Renal cortical epithelial cell (primary cell): ENCODE data around the gene SNED1. TPM values are rescaled to one million over a fixed set of nuclear protein-coding genes. Genes with fewer than 3 reads are reported as not detected.
A peak's percentile ranks its signal among the peaks of the same experiment; 100 is the strongest.
"Not testable (repeated sequence)": the region's sequence is repeated elsewhere in the genome, so short reads cannot be mapped to it uniquely, and the experiment has no call there.

ENCODE experiments used
- DNase-seq: peaks from one replicate; pipeline ENCODE4 v3.0.0-alpha.2; 2011; ENCODE audit warnings: low read depth
- total RNA-seq: library from RNA; depleted of rRNA; stranded (reverse); fragments of >200 nt; gene quantifications from 2 replicates; pipeline ENCODE4 v1.2.3, GENCODE V29; 2014

Gene SNED1
- total RNA-seq, 1 donor from 2014 or later, result 4.2 TPM

- no peak for DNase-seq
Measured at GRCh38 chr2:241084856-241085444, 86.5 kb downstream of the SNED1 start.

- DNase-seq, result no peak
Measured at GRCh38 chr2:241087420-241088268, 89.2 kb downstream of the SNED1 start.

GRCh38 chr2:241088376-241088775 lies 90.0 kb downstream of the SNED1 start:
- no peak for DNase-seq

GRCh38 chr2:241088791-241089732 lies 90.6 kb downstream of the SNED1 start:
- no peak for DNase-seq

GRCh38 chr2:241091201-241091600 lies 92.8 kb downstream of the SNED1 start:
- no peak for DNase-seq

- no peak for DNase-seq
Measured at GRCh38 chr2:241091734-241092445, 93.5 kb downstream of the SNED1 start.

GRCh38 chr2:241092677-241093076 lies 94.3 kb downstream of the SNED1 start:
- DNase-seq, result no peak

- DNase-seq, result not testable (repeated sequence)
Measured at GRCh38 chr2:241093133-241093781, 94.8 kb downstream of the SNED1 start.

GRCh38 chr2:241094172-241094571 lies 95.8 kb downstream of the SNED1 start:
- no peak for DNase-seq

- DNase-seq, result no peak
Measured at GRCh38 chr2:241094924-241095420, 96.6 kb downstream of the SNED1 start.

GRCh38 chr2:241095594-241096290 lies 97.3 kb downstream of the SNED1 start:
- no peak for DNase-seq

- DNase-seq, result no peak
Measured at GRCh38 chr2:241096979-241097378, 98.6 kb downstream of the SNED1 start.

- DNase-seq, result no peak
Measured at GRCh38 chr2:241099246-241099645, 100.8 kb downstream of the SNED1 start.

GRCh38 chr2:241102239-241102803 lies 103.9 kb downstream of the SNED1 start, which contains the start of gene MTERF4:
MTERF4 (minus strand) TSS chr2:241102287; CDS start chr2:241102273, 14 bp downstream.
- DNase-seq, result peak; percentile 51

GRCh38 chr2:241103176-241103595 lies 104.8 kb downstream of the SNED1 start:
- DNase-seq, result no peak

GRCh38 chr2:241104611-241105010 lies 106.2 kb downstream of the SNED1 start:
- DNase-seq, result not testable (repeated sequence)

GRCh38 chr2:241105641-241106040 lies 107.2 kb downstream of the SNED1 start:
- DNase-seq, result no peak

- no peak for DNase-seq
Measured at GRCh38 chr2:241107031-241107783, 108.8 kb downstream of the SNED1 start.
